Endothelial cell of hepatic sinusoid (primary cell): Measurements from ENCODE around the gene SARM1.

Source experiments
- in situ Hi-C: cut with HindIII; loops from 2 replicates; pipeline ENCODE4 v1.10.0; 2017; ENCODE audit warnings: low sequenced_read_pairs

Gene SARM1

DNA sequence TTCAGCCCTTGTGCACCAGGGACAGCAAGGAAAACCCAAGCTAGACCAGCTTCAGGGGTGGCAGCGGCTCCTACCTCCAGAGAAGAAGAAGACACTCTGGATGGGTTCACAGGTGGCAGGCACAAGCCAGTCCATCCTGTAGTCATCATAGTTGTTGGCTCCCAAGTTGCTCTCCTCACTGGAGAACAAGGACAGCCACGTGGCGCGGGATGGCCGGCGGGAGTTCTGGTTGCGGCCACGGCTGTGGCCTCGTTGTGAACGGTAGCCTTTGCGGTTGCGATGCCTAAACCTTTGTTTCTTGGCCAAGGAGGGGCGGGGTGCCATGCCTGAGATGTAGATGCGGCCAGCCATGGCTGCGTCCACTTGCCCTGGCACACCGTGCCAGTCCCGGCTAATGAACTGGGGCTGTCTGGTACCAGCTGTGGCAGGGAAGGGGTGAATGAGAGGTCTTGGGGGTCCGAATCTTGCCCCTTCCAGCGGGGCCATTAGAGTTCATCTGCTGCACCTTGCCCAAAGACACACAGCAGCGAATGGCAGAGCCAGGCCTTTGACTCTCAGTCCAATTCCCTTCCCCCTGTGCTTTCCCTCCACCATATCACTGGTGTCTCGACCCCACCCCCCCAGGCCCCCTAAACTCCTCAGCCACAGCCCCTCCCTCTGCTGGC lies 3.7 kb upstream of the SARM1 start:
- in situ Hi-C loops: no loop called here

DNA sequence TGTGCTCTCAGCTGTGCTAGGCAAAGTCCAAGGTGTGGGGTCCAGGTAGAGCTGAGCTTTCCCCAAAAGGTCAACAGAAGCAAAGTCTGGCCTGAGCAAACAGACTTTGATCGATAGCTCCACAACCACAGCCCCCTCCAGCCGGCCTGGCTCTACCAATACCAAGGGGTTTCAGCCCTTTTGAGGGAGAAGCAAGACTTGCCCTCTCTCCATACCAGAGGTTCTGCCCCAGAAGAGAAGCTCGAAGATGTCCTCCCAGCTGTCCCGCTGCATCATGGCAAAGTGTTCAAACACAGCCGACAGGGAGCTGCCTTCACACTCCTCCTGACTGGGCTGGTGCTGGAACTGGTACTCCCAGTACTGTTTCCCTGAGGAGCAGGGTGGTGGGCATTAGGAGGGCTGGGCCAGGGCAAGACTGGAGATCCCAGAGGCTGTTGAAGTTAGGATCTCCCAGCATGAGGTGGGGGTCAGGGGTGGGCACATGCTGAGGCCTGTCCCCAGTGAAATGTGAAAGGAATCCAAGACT lies 3.1 kb upstream of the SARM1 start:
- in situ Hi-C loops: no loop called here

DNA sequence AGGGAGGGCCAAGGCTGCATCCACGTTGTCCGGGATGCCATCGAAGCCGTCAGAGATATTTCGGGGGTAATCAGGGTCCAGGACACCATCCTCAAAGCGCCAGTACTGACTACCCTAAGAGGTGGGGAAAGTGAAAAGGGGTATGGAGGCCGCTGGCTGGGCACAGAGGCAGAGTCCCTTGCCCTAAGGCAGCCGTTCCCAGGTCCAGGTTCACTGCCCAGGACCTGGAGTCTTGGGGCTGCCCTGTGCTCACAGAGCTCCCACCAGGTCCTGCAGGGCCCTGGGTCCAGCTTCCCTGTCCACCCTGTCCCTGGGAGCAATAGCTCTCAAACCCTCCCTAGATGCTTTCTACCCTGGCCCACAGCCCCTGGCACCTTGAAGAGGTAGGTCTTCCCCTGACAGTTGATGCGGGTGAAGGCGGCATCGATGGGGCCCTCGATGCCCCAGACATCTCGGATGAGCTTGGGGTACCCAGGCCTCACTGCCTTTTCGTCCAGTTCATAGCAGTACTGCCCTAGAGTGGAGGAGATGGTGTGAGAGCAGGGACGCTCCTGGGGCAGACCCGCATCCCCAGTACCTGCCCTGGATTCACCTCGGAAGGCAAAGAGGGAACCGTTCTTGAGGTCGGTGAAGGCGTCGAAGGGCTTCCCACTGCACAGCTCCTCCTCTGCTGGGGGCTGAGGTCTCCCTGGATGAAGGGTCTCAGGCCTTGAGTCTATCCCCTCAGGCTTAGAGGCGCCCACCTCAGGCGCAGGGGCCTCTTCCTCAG lies 2.4 kb upstream of the SARM1 start:
- in situ Hi-C loops: no loop called here

DNA sequence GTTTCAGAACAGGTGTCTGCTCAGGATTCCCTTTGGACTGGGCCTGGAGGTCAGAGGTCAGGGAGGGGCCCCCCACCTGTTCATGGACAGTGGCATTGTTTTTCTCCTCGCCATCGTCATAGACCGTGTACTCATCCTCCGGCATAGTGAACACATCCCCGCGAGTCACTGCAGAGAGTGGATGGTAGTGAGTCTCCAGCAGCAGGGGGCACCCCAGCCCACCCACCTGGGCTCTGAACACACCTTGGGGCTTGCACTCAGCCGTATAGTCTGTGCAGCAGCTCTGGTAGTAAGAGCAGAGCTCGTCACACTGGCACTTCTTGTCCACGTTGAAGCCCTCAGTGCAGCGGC lies 1.8 kb upstream of the SARM1 start:
- in situ Hi-C loops: no loop called here

DNA sequence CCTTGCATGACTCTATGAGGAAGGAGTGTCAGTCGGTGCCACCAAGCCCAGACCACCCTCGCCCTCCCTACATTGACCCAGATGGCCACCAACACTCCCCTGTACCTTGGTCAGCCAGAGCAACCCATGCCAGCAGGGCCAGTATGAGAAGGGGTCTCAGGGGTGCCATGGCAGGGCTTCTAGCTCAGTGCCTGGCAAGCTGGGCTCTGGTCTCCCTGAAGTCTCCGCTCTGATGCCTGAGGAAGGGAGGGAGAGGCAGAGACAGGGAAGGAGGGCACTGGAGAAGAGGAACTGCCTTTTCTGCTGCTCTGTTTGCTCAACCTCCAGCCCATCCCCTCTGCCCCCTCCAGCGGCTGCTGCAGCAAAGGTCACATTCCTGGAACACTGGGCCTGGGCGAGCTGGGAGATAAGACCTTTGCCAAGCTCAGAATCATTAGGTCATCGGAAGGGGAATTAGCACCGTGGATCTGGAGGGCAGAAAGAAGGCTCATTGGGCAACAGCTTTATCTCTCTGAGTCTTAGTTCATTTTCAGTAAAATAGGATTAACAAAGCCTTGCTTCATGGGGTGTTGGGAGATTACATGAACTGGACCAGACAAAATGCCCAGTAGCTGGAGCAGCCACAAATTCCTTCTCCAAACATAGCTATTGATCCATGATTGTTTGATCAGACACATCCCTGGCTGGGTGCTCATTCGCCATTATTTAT lies 1.3 kb upstream of the SARM1 start, which contains the start of gene VTN:
TSS of gene VTN (minus strand) at position 273 of the 709 bp plus-strand sequence. CDS start at position 169, 104 bp downstream.
- in situ Hi-C loops: no loop called here

DNA sequence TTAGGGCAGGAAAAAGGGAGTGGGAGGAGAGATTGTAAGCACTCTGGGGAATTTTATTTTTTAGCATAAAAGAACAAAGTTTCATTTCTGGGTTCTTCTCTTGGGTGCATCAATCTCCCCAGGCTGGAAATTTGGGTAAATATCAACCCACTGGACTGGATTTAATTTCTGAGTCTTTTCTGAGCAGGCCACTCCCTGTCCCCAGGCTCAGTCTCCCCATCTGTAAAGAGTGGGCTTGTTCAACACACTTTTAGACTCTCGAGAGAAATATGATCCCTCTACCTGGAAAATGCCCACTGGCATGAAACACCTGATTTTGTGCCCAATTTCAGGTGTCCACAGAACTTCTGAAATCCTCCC lies 770 bp upstream of the SARM1 start:
- in situ Hi-C loops: no loop called here

DNA sequence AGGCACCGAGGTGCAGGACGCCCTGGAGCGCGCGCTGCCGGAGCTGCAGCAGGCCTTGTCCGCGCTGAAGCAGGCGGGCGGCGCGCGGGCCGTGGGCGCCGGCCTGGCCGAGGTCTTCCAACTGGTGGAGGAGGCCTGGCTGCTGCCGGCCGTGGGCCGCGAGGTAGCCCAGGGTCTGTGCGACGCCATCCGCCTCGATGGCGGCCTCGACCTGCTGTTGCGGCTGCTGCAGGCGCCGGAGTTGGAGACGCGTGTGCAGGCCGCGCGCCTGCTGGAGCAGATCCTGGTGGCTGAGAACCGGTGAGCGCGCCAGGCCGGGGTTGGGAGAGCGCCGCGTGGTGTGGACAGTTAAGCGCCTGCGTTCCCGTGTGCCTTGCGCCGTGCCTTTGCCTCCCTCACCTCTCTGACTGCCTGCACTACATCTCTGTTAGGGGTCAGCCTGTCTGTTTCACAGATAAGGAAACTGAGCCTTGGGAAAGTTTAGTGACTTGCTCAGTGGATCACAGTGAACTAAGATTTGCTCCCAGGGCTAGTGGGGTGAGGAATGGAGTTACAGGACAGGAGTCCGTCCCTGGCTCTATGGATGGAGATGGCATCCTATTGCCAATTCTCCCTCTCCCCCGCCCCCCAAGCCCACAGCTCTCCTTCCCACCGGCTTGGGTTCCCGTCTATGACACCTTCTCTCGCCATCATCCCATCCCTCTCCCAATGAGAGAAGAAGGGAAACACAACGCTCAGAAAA lies 880 bp downstream of the SARM1 start:
- in situ Hi-C loops: no loop called here

DNA sequence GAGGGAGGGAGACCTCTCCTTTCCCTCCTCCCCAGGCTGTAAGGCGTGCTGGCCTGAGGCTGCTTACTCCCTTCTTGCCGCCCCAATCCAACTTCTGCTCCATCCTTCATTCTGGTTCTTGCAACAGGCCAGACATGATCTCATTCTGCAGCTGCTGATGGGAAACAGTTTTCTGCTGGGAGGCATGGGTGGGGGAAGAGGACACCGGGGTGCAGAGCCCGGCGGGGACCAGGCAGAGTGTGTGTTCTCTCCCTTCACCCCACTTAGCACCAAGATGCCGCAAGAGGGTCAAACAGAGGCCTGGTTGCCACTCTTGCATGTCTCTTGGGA lies 1.4 kb downstream of the SARM1 start:
- in situ Hi-C loops: no loop called here

DNA sequence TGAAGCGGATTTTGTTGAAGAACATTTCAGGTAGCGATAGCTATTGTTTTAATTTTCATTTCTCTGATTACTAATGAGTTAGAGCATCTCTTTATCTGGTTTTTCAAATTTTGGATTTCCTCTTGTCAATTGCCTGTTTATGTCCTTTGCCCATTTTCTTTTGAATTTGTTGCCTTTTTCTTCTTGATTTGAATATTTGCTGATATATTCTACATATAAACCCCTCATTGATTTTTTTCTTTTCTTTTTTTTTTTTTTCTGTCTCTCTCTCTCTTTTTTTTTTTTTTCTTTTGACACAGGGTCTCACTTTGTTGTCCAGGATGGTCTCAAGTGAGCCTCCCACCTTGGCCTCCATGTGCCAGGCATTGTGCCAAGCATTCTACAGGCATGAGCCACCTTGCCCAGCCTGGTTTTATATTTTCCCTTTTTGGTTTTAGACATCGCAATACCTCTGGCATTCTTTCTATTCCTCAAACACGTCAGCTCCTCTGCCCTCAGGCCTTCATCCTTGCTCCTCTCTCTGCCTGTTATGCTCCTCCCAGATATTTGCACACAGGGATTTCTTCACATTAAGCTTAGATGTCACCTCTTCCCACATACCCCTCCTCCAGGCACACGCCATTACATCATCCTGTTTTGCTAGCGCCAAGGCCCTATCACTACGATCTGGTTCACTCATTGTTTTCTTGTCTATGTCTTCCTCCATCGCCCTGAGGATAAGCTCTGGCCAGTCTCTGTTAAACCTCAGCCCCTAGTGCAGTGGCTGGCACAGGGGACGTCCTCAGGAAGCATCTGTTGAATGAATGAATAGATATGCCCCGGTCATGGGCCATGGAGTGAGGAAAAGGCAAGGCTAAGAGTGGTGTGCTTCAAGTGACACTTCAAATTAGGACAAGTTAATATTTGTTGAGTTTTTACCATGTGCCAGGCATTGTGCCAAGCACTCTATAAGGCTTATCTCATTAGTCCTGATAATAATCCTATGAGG lies 8.6 kb downstream of the SARM1 start:
- in situ Hi-C loops: no loop called here

DNA sequence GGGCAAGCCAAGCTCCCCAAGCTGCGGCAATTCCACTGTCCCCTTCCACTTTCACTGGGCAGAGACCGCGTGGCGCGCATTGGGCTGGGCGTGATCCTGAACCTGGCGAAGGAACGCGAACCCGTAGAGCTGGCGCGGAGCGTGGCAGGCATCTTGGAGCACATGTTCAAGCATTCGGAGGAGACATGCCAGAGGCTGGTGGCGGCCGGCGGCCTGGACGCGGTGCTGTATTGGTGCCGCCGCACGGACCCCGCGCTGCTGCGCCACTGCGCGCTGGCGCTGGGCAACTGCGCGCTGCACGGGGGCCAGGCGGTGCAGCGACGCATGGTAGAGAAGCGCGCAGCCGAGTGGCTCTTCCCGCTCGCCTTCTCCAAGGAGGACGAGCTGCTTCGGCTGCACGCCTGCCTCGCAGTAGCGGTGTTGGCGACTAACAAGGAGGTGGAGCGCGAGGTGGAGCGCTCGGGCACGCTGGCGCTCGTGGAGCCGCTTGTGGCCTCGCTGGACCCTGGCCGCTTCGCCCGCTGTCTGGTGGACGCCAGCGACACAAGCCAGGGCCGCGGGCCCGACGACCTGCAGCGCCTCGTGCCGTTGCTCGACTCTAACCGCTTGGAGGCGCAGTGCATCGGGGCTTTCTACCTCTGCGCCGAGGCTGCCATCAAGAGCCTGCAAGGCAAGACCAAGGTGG lies 9.8 kb downstream of the SARM1 start:
- in situ Hi-C loops: no loop called here

DNA sequence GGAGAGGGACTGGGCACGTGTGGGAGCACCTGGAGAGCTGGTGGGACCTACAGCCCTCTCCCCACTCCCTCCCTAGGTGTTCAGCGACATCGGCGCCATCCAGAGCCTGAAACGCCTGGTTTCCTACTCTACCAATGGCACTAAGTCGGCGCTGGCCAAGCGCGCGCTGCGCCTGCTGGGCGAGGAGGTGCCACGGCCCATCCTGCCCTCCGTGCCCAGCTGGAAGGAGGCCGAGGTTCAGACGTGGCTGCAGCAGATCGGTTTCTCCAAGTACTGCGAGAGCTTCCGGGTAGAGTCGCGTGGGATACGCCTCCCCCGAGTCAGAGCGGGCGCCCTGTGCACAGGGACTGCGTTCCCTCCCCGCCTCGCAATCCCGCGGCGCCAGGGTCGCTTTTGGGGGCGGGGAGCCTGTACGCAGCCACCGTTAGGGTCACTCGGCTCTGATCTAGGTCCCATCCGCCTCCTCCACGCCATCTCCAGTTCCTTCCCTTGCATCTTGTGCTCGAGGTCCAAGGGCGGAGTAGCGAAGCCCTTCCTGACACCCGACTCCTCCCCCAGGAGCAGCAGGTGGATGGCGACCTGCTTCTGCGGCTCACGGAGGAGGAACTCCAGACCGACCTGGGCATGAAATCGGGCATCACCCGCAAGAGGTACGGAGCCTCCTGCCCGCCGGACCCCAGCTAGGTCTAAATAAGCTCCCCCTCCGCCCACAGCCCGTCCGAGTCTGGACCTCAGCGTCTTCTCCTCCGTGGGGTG lies 13.0 kb downstream of the SARM1 start:
- in situ Hi-C loops: no loop called here

DNA sequence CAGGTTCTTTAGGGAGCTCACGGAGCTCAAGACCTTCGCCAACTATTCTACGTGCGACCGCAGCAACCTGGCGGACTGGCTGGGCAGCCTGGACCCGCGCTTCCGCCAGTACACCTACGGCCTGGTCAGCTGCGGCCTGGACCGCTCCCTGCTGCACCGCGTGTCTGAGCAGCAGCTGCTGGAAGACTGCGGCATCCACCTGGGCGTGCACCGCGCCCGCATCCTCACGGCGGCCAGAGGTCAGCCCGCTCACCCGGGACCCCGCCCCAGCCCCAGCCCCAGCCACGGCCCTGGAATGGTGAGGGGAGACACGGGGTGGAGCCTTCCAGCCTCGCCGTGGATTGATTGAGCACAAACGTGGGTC lies 13.5 kb downstream of the SARM1 start:
- in situ Hi-C loops: no loop called here

DNA sequence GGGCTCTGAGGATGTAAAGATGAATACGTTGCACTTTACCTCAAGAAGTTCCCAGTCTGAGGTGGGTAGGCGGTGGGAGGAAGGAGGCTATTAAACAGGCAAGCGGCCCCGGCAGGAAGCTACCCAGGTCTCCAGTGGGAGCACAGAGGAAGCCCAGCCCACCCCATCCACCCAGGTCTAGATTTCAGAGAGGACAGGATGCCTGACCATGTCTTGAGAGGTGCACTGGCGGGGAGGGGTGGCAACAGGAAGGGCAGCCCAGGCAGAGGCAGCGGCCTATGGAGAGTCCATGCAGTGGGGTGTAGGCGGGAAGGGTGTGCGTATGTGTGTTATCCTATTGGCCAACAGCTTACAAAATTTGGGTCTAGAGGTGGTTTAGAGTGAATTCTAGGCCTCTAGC lies 13.9 kb downstream of the SARM1 start:
- in situ Hi-C loops: no loop called here

DNA sequence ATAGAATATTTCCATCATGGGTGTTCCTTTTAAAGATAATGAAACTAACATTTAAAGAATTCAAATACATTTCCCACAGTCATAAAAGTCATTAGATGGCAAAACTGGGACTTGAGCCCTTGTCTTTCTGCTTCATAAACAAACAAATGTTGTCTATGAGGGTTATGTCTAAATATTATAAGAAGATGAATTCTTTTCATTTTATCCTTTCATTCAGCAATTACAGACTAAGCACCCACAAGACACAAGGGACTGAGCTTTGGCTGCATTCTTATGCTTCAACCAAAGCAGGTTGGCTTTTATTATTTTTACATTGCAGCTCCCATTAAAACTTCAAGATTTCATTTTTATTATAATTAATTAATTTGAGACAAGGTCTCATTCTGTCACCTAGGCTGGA lies 14.9 kb downstream of the SARM1 start:
- in situ Hi-C loops: no loop called here

DNA sequence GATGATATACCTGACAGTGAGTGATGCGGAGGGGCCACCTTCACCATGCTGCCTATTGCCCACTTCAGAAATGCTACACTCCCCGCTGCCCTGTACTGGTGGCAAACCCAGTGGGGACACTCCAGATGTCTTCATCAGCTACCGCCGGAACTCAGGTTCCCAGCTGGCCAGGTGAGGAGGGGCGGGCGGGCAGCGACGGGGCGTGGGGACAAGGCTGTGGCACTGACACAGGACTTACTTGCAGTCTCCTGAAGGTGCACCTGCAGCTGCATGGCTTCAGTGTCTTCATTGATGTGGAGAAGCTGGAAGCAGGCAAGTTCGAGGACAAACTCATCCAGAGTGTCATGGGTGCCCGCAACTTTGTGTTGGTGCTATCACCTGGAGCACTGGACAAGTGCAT lies 16.6 kb downstream of the SARM1 start:
- in situ Hi-C loops: no loop called here

DNA sequence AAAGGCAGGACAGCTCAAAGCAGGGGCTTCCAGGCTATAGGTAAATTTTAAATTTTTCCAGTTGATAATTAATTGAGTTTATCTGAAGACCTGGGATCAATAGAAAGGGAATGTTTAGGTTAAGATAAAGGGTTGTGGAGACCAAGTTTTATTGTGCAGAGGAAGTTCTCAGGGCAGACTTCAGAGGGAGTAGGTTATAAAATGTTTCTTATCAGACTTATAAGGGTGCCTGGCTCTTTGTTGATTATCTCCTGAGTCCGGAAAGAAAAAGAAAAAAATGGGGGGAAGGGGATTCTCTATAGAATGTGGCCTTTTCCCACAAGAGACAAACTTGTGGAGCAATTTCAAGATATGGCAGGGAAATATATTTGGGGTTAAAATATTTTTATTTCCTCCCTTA lies 18.6 kb downstream of the SARM1 start:
- in situ Hi-C loops: no loop called here

DNA sequence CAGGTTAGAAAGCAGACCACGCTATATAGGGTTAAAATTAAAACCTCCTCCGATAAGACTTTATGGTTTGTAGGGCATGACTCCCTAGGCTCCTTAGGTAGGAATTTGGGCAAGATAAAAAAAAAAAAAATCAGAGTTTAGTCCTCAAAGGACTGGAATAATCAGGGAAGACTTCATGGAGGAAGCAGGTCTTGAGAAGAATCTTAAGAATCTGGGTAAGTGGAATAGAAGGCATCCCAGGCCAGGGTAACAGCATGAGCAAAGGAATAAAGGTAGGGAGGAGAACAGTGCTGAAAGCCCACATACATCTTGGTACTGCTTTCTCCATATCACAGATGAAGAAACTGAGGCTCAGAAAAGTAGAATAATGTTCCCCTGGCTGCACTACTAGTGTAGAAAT lies 19.1 kb downstream of the SARM1 start:
- in situ Hi-C loops: no loop called here

DNA sequence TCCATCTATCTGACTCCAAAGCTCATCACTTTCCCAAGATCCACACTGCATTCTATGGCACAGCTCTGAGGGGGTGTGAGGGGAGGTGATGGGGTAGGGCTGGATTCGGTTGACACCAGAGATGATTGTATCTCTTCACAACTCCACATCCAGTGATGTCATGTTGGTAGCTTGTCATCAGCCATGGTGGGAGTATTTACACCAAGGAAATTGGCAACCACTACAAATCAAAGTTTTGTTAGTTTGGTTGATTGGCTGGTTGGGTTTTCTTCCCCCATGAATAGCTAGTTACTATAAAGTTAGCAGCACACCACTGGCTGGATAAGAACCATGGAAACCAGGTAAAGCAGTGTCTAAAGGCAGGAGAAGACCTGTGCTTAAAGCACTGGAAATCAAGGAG lies 19.5 kb downstream of the SARM1 start:
- in situ Hi-C loops: no loop called here

DNA sequence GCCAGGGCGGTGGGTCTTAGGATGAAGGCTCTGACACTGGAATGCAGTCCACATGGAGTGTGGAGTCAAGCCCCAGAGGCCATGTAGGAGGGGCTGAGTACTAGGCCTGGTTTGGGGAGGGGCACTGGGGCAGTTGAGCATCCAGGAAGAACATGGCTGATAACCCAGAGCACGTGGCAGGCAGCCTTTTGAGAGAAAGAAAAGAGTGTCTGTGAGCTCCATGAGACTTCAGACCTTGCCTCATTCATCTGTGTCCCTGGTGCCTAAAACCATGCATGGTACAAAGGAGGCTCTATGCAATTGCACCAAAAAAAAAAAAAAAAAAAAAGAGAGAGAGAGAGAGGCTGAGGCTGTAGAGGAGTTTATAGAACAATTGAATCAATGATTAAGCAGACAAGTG lies 19.9 kb downstream of the SARM1 start:
- in situ Hi-C loops: no loop called here
